HepG2 (cell line): ENCODE measurements around the gene CNNM2. TPM values are rescaled to one million over a fixed set of nuclear protein-coding genes. Genes with fewer than 3 reads are reported as not detected.

Experiments
- ATAC-seq: fragments of 200-7000 bp; cut with Tn5 transposase; 3 replicates; pipeline ENCODE4 v1.9.1; 2020; ENCODE audit warnings: mild to moderate bottlenecking, moderate library complexity
- BruUV-seq: library from RNA; stranded (reverse); fragments of 400-500 nt; replicated peaks from 2 replicates; lab custom pipeline; 2021; lab: Mats Ljungman, UMichigan
- CTCF ChIA-PET: fragments of 300-600 bp; formaldehyde crosslinking; extraction: SDS; loops from one replicate; lab custom pipeline; 2021; ENCODE audit warnings: low total read pairs, inconsistent platforms, low intra/inter-chr PET ratio; lab: Yijun Ruan, JAX
- POLR2A ChIA-PET: fragments of 350-600 bp; sonication (Branson Sonifier 250); formaldehyde crosslinking; loops from one replicate; lab custom pipeline; 2020; ENCODE audit warnings: antibody characterized with exemption, inconsistent platforms; lab: Yijun Ruan, JAX
- DNase-seq: peaks from one replicate; pipeline ENCODE4 v3.0.0-alpha.2; 2015; ENCODE audit warnings: low spot score
- FAIRE-seq: peaks from 3 replicates; lab custom pipeline; 2011; peaks lifted over from hg19 to GRCh38; lab: Jason Lieb, UNC
- H2AFZ ChIP-seq: one replicate; pipeline ENCODE4 v1.6.1; 2011; ENCODE audit warnings: low read length, inconsistent platforms
- H3K27ac ChIP-seq: fragments of 300-600 bp; 3 replicates; pipeline ENCODE4 v1.8.0; 2011; ENCODE audit warnings: mixed run types, mild to moderate bottlenecking, mixed read lengths, low read length, inconsistent platforms; ENCODE audit not compliant: insufficient read depth; ENCODE audit errors: extremely low read length
- H3K27me3 ChIP-seq, 2 experiments: fragments of 200-600 bp in 1 of 2; 2 replicates in 1 of 2; 3 replicates in 1 of 2; pipeline versions ENCODE4 v1.6.0 to v1.8.0; 2011; ENCODE audit warnings: low read length in 2 of 2, mild to moderate bottlenecking in 2 of 2, moderate library complexity in 2 of 2, inconsistent platforms in 1 of 2; ENCODE audit not compliant: insufficient read depth in 2 of 2, control insufficient read depth in 1 of 2
- H3K36me3 ChIP-seq, 2 experiments: fragments of 200-600 bp in 1 of 2; replicated peaks in 1 of 2; 2 replicates in 1 of 2; 3 replicates in 1 of 2; pipeline versions ENCODE4 v1.5.1 to v1.8.0; 2011; ENCODE audit warnings: low read length in 2 of 2, inconsistent platforms in 1 of 2; ENCODE audit not compliant: insufficient read depth in 2 of 2, control insufficient read depth in 1 of 2
- H3K4me1 ChIP-seq: 2 replicates; pipeline ENCODE4 v1.5.1; 2012; ENCODE audit warnings: low read length, inconsistent platforms; ENCODE audit not compliant: insufficient read depth
- H3K4me2 ChIP-seq: 2 replicates; pipeline ENCODE4 v1.6.0; 2011; ENCODE audit warnings: low read depth, low read length, inconsistent platforms
- H3K4me3 ChIP-seq, 3 experiments: fragments of 200-600 bp in 1 of 3; sonication (generic), shearing (Covaris generic) in 1 of 3; replicated peaks in 1 of 3; 2 replicates each; pipeline ENCODE4 v1.5.1; 2011 to 2016; ENCODE audit warnings: low read length in 3 of 3, inconsistent platforms in 2 of 3, low read depth in 2 of 3, mild to moderate bottlenecking in 2 of 3, control low read depth in 1 of 3, mixed read lengths in 1 of 3; ENCODE audit not compliant: insufficient read depth in 1 of 3
- H3K79me2 ChIP-seq: one replicate; pipeline ENCODE4 v1.6.1; 2011; ENCODE audit warnings: low read length, inconsistent platforms; ENCODE audit not compliant: insufficient read depth
- H3K9ac ChIP-seq: 2 replicates; pipeline ENCODE4 v1.6.0; 2011; ENCODE audit warnings: mild to moderate bottlenecking, low read depth, low read length, inconsistent platforms; ENCODE audit not compliant: insufficient read depth
- H3K9me3 ChIP-seq: 2 replicates; pipeline ENCODE4 v1.5.1; 2012; ENCODE audit warnings: mild to moderate bottlenecking, low read length
- H4K20me1 ChIP-seq: 2 replicates; pipeline ENCODE4 v1.6.0; 2011; ENCODE audit warnings: inconsistent platforms, mild to moderate bottlenecking, low read length, moderate library complexity; ENCODE audit not compliant: insufficient read depth
- HNRNPUL1 ChIP-seq: fragments of 200-400 bp; formaldehyde crosslinking; IDR thresholded peaks from 2 replicates; pipeline ENCODE4 v1.6.1; 2017; ENCODE audit warnings: low read depth, mild to moderate bottlenecking, low read length, moderate library complexity
- ZHX2 ChIP-seq, 2 experiments: sonication (generic) in 1 of 2; formaldehyde crosslinking in 1 of 2; IDR thresholded peaks; 2 replicates each; pipeline versions ENCODE4 v1.6.1 to v1.9.0; 2014 to 2022; ENCODE audit warnings: antibody characterized with exemption in 1 of 2, borderline replicate concordance in 1 of 2, inconsistent platforms in 1 of 2, low read depth in 1 of 2, missing genetic modification reagents in 1 of 2
- ZMAT3 ChIP-seq: sonication (generic); formaldehyde crosslinking; conservative IDR thresholded peaks from 2 replicates; pipeline ENCODE4 v1.7.0; 2021; ENCODE audit warnings: missing genetic modification reagents
- ZNF180 ChIP-seq: sonication (generic); formaldehyde crosslinking; IDR thresholded peaks from 2 replicates; pipeline ENCODE4 v1.4.0; 2020; ENCODE audit warnings: low read depth, missing genetic modification reagents, borderline replicate concordance
- ZNF235 ChIP-seq: sonication (generic); formaldehyde crosslinking; IDR thresholded peaks from 2 replicates; pipeline ENCODE4 v1.8.1; 2023; ENCODE audit warnings: mild to moderate bottlenecking, missing genetic modification reagents, borderline replicate concordance
- WGBS: methylation state at CpG from one replicate; pipeline ENCODE4 v1.1.6; 2017; ENCODE audit warnings: low lambda C conversion rate; 5-methylcytosine and 5-hydroxymethylcytosine counted together
- in situ Hi-C: cut with HindIII; loops from 2 replicates; pipeline ENCODE4 v1.10.0; 2017; ENCODE audit warnings: low pct_unique_long_range_greater_than_20kb; ENCODE audit not compliant: extremely low pct_ligation_motif_present
- intact Hi-C: fragments of 100-400 bp; cut with micrococcal nuclease; formaldehyde crosslinking; loops from one replicate; pipeline ENCODE4 v1.10.0; 2022; ENCODE audit not compliant: unreplicated experiment
- polyA plus RNA-seq, 8 experiments: library from polyadenylated mRNA; depleted of rRNA in 3 of 8; stranded (reverse) in 7 of 8; unstranded in 1 of 8; fragments of >200 nt; fragmentation: Illumina TruSeq in 4 of 8; extraction: Trizol in 4 of 8; gene quantifications; 2 replicates each; pipeline versions ENCODE4 v1.2.1 to v1.2.3, GENCODE V29; 2011 to 2016; ENCODE audit warnings: low read depth in 4 of 8, missing spikeins in 1 of 8, mixed read lengths in 1 of 8; ENCODE audit not compliant: insufficient read depth in 1 of 8
- total RNA-seq, 5 experiments: library from RNA; depleted of rRNA; stranded (reverse); fragments of >200 nt; fragmentation: Illumina TruSeq; extraction: Trizol; gene quantifications; 2 replicates each; pipeline ENCODE4 v1.2.3, GENCODE V29; 2016; ENCODE audit warnings: low read depth in 1 of 5
- TF ChIP-seq, protein P1 (sequence below): IDR thresholded peaks from 2 replicates; pipeline ENCODE4 v1.6.1; 2012; ENCODE audit warnings: inconsistent platforms

Gene CNNM2
- total and polyA plus RNA-seq, 2 of the 13 experiments (the other 11 are each of a cell fraction or from before 2014, with no cell fraction given): 7.1 to 9.0 TPM

GRCh38 chr10:103045961-103046360 lies 127.9 kb downstream of the CNNM2 start:
- 98% methylated on average over 3 of the region's 3 CpGs for WGBS
- intact Hi-C loops: no loop called here

More at GRCh38 chr10:103045961-103046360, 127.9 kb downstream of the CNNM2 start:
- FAIRE-seq: no peak
- H3K27me3 ChIP-seq: no peaks in the 10 kb centered on the region
- H3K36me3 ChIP-seq: no peaks in the 10 kb centered on the region; a peak in 1 of 5 replicates
- H4K20me1 ChIP-seq: no peaks in the 10 kb centered on the region
- peaks cover 27% of the 10 kb centered on the region for H3K4me1 ChIP-seq
- no peak for DNase-seq
- TF ChIP-seq, protein P1, sequence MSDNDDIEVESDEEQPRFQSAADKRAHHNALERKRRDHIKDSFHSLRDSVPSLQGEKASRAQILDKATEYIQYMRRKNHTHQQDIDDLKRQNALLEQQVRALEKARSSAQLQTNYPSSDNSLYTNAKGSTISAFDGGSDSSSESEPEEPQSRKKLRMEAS: no peak
- TF ChIP-seq HNRNPUL1 (no peak), ZNF180 (CRISPR knock-in tag) (no peak), ZMAT3 (CRISPR knock-in tag) (no peak), ZNF235 (CRISPR knock-in tag) (no peak), ZHX2 (IDR thresholded peaks at IDR 0.05; ENCODE audit: low read depth) (no peak), ZHX2 (CRISPR knock-in tag; IDR thresholded peaks at IDR 0.05; ENCODE audit: borderline replicate concordance) (no peak)
- H3K9me3 ChIP-seq: no peaks in the 10 kb centered on the region
- ATAC-seq: no peak
- no peak overlapping the region for H3K9ac ChIP-seq
- H3K27ac ChIP-seq: no peak overlapping the region
- no peak overlapping the region for H2AFZ ChIP-seq
- no TSS peak for BruUV-seq
- ChIA-PET CTCF (no interaction called here), POLR2A (no interaction called here)
- in situ Hi-C loops: no loop called here
- H3K4me2 ChIP-seq: no peak overlapping the region
- peaks cover 4% of the 10 kb centered on the region for H3K79me2 ChIP-seq
- no peak overlapping the region for H3K4me3 ChIP-seq
